Measurements from ENCODE around the gene ELP6.

DNA sequence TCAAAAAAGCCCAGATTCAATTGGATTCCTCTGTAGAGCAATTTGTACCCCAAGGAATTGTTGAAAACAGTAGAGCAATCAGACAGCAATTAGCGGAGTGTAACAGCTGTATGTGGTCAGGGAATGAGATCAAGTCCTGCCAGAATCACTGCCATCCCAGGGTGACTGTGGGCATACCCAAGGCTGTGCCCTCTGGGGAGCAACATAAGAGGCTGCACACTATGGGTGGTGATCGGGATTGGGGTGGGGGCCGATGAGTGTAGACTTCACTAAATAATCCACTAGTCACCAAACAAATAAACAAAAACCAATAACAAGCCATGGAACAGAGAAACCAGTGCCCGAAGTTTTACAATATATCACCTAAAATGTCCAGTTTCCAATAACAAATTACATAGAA lies 12.1 kb upstream of the ELP6 start:
- TF ChIP-seq, protein P1, sequence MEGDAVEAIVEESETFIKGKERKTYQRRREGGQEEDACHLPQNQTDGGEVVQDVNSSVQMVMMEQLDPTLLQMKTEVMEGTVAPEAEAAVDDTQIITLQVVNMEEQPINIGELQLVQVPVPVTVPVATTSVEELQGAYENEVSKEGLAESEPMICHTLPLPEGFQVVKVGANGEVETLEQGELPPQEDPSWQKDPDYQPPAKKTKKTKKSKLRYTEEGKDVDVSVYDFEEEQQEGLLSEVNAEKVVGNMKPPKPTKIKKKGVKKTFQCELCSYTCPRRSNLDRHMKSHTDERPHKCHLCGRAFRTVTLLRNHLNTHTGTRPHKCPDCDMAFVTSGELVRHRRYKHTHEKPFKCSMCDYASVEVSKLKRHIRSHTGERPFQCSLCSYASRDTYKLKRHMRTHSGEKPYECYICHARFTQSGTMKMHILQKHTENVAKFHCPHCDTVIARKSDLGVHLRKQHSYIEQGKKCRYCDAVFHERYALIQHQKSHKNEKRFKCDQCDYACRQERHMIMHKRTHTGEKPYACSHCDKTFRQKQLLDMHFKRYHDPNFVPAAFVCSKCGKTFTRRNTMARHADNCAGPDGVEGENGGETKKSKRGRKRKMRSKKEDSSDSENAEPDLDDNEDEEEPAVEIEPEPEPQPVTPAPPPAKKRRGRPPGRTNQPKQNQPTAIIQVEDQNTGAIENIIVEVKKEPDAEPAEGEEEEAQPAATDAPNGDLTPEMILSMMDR (IDR thresholded peaks at IDR 0.05), result no peak
- no peak for TF ChIP-seq POLR2A (IDR thresholded peaks at IDR 0.05)
